Renal cortex interstitium (tissue), 11 donors: ENCODE results near the gene SLC45A3. TPM values are rescaled to one million over a fixed set of nuclear protein-coding genes. Genes with fewer than 3 reads are reported as not detected.

ENCODE experiments used
- DNase-seq, 11 donors: peaks; one replicate each; pipeline ENCODE4 v3.0.0-alpha.2; 2013; ENCODE audit warnings: low read depth in 9 of 11, low spot score in 4 of 11; ENCODE audit errors: extremely low read depth in 1 of 11
- polyA plus RNA-seq, 3 donors: library from polyadenylated mRNA; unstranded; fragments of 120-200 nt; gene quantifications; one replicate each; pipeline ENCODE4 v1.2.1, GENCODE V29; 2013; ENCODE audit not compliant: insufficient read length in 3 of 3

Gene SLC45A3
- polyA plus RNA-seq, 3 donors: 8.6 to 12.5 (median 8.9) TPM

- DNase-seq: no peak
Measured at GRCh38 chr1:205676002-205676401, 4.3 kb downstream of the SLC45A3 start.

DNA sequence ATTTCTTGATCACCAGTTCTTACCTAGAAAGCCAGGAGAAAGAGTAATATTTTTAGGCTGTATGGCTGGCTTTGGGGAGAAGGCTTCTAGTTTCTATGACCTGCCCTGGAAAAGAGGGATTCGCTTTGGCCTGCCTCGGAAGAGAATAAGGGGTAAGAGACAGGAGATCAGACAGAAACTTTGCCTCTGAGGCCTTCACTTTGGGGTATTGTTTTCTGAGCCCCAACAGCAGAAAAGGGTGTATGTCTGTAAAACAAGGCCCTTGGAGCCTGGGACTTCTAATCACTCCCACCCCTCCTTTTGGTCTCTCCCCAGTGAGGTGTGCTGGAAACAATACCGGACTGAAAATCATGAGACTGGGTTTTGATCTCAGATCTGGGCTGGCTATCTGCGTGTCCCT is 5.1 kb downstream of the SLC45A3 start:
- no peak for DNase-seq

DNA sequence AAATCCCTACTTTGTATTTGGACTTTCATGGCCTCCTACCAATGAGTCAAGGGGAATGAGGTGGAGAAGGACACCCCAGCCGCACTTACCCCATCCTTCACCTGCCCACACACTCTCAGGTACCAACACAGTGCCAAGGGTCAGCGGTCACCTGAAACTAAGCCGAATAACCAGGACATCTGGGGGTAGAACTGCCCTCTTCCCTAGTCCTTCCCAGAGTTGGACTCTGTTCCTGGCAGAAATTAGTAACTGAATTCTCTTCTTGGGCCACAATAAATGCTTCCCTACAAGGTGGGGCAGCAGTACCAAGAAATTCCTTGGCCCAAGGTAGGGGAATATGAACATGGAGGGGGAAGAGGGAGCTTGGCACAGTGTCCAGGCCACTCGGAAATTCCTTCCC is 7.3 kb downstream of the SLC45A3 start:
- DNase-seq: no peak

GRCh38 chr1:205672395-205672889 is 7.9 kb downstream of the SLC45A3 start:
- no peak for DNase-seq

- DNase-seq: no peak
Measured at GRCh38 chr1:205670611-205671430, 9.5 kb downstream of the SLC45A3 start.

DNA sequence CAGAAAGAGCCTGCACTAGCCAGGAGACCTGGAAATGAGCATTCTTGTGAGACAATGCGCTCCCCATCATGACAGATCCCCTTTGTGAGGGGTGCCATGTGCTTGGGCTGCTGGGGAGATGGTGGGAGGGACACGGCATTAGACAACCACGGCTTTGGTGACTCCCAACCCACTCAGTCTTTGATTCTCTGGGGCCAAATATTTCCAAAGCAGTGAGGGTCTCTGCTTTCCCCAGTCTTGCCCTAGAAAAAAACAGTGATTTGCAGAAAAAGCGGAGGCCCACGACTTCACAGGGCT is 10.2 kb downstream of the SLC45A3 start:
- DNase-seq: no peak

DNA sequence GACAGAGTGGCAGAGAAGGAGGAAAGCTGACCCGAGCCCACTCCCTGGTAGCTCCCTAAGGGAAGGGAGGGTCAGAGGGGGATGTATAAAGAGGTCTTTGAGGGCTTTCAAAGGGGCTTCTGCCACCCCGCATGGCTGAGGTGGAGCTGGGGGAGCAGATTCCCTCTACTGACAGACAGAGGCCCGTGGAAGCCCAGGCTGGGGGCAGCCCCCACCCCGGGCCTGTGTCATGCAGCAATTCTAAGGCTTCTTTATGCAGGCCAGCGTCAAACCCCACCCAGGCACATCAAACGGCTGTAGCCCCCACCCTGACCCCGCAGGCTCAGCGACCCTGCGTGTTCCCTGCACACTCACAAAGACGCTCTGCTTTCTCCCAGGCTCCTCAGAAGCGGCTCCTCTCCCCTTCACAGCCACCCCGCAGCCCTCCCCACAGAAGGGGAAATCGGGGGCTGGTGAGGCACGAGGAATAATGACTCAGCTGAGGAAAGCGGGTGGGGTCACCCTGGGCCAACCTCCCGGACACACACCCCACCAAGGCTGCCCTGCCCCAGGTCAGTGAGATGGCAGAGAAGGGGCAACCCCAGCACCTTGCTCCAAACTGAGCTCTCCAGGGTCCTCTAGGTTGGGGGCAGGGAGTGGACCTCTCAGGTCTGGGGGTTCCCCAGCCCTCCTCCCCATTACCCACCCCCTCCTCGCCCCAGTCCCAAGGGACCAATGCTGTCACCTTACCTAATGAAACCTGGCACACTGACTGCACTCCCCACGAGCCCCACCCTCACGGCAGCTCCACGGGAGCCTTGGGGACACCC is 10.8 kb downstream of the SLC45A3 start:
- DNase-seq: no peak

GRCh38 chr1:205668951-205669340 is 11.4 kb downstream of the SLC45A3 start:
- no peak for DNase-seq

- no peak for DNase-seq
Measured at GRCh38 chr1:205667909-205668643, 12.2 kb downstream of the SLC45A3 start.

- no peak for DNase-seq
Measured at GRCh38 chr1:205666372-205667166, 13.7 kb downstream of the SLC45A3 start.

- DNase-seq: no peak
Measured at GRCh38 chr1:205665201-205666045, 14.9 kb downstream of the SLC45A3 start.

GRCh38 chr1:205664399-205665017 is 15.8 kb downstream of the SLC45A3 start:
- DNase-seq: no peak

GRCh38 chr1:205663286-205663936 is 16.9 kb downstream of the SLC45A3 start:
- DNase-seq: no peak

GRCh38 chr1:205662791-205663190 is 17.5 kb downstream of the SLC45A3 start:
- DNase-seq: no peak

DNA sequence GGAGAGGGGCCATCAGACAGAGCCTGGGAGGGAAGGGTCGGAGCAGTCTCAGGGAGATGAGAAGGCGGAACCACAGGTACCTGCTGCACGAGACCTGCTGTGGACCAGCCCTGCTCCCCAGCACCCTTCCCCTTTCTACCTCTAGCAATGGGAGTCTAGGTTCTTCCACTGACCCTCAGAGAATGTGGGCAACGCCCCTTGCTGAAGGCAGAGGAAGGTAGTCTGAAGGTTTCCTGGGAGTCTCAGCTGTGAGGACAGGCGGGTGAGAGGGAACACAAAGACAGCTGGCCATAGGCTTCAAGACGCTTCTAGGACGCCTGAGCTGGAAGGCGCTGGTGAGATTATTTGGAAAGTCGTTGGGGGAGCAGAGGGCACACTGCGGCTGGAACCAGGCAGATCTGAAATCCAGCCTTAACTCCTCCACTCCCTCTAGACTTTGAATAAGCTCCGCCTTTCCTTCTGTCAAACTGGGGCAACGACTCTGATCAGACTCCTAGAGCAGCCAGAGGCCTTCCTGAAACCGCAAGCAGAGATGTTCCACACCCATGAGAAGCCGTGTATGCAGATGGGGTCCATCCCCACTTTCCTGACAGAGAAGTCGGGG is 18.1 kb downstream of the SLC45A3 start:
- DNase-seq: no peak

GRCh38 chr1:205661429-205662134 is 18.7 kb downstream of the SLC45A3 start:
- no peak for DNase-seq
